GM21723 (cell line): Measurements from ENCODE around the gene KCNAB3.

Experiments
- ATAC-seq: cut with Tn5 transposase; IDR thresholded peaks from one replicate; pipeline ENCODE4 v1.9.1; 2021; ENCODE audit warnings: mild to moderate bottlenecking, moderate library complexity; ENCODE audit not compliant: unreplicated experiment

The KCNAB3 gene

DNA sequence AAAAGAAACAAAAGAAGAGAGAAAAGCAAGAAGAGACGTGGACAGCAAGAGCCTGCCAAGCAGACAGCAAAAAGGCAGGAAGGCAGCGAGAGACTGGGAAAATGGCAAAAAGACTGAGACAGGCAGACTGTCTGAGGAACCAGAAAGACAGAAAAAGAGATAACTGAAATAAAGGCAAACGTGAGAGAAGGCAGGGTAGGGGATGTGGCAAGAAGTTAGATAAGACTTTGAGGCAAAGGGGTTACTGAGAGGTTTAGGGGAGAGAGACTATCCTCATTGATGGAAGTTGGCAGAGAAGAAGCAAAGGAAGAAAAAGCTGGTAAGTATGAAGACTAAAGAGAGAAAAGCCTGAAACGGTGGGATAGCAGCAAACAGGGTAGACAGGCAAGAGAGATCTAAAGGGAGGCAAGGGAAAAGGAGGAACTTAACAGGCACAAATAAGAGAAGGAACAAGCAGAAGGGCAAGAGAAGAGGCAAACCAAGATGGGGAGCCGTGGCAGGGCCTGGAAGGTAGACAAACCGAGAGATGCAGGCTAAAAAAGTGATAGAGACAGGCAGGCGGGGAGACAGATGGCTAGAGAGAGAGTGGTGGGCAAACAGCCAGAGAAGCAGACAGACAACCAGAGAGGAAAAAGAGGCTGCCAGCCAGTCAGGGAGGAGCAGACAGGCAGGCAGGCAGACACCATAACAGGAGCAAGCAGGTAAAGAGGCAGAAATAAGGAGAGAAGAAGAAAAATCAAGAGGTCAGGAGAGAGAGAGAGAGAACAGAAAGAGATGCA lies 48.2 kb downstream of the KCNAB3 start:
- no peak for ATAC-seq

DNA sequence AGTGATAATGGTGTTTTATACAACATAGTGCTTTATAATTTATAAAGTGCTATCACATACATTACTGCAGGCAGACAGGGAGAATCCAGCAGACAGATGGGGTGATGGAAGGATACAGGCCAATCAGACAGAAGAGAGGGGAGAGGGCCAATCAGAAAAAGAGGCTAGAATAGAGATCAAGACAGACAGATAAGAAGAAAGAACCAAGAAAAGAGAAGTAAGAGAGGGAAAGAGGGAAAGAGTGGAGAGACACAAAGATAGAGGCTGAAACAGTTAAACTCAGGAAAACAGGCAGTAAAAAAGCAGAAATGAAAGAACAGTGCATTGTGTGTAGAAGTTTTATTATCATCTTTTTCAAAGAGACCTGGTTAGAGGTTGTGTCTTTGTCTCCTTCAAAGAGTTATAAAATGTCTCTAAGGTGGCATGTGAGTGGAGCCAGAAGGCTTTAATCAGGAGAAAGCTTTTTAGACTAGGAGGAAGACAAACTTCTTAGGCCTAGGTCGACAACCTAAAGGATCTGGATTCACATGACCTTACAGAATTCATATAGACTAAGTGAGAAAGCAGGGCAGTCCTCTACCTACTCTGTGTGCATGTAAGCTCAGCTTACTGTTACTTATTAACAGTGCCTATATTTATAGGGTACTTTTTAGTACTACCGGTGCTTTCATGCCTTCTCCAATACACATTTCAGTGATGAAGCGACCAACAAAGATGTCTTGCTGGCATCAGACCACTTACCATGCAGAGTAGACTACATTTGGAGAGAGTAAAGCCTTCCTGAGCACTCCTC lies 49.4 kb downstream of the KCNAB3 start:
- no peak for ATAC-seq

DNA sequence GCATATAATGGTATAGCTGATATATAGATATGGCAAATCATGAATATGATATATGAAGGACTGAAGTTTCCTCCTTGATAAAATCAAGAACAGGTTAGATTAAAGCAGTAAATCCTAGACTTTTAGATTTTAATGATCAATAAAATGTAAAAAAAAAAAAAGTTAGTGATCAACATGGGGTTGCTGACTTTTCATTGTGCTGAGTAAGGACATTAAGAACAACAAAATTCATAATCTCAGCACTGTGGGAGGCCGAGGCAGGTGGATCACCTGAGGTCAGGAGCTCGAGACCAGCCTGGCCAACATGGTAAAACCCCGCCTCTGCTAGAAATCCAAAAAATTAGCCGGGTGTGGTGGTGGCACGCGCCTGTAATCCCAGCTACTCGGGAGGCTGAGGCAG lies 51.4 kb downstream of the KCNAB3 start:
- no peak for ATAC-seq

DNA sequence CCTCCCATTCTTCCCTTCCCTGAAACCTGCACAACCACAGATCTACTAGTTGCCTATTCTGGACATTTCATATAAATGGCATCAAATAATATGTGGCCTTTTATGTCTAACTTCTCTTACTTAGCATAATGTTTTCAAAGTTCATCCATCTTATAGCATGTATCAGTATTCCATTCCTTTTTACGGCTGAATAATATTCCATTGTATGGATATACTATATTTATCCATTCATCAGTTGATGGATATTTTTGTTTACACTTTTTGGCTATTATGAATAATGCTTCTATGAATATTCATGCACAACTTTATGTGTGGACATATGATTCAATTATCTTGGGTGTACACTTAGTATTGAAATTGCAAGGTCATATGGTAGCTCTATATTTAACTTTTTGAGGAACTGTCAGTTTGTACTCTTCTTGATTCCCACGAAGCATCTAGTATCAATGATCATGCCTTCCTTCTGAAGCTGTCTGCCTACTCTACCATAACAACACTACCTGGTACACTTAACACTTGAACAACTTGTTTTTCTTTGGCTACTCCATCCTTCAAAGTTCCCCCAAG lies 53.8 kb downstream of the KCNAB3 start:
- ATAC-seq = no peak

DNA sequence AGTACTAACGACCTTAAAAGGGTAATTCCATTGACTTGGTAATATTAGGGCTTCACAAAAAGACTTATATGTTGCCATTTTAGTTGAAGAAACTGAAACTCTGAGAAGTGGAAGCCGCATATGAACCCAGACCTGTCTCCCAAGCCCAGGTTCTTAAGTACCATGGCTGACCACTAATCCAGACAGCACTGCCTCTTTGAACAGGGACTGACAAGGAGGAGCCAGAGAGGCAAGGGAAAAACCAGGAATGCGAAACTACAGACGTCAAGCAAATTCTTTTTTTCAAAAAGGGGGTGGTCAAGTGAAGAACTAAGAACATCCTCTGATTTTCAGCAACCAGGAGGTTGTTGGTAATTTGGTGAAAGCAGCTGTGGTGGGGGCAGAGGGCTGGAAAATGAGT lies 56.6 kb downstream of the KCNAB3 start:
- ATAC-seq = no peak
